Measurements from ENCODE around the gene MAPK8. TPM values are rescaled to one million over a fixed set of nuclear protein-coding genes. Genes with fewer than 3 reads are reported as not detected.

Gene MAPK8
- total RNA-seq, 1 experiment from 2014 or later, result 52.9 TPM

- TF ChIP-seq ARID4B (CRISPR knock-in tag; IDR thresholded peaks at IDR 0.05; ENCODE audit: borderline replicate concordance) (no peak), NR2C2 (CRISPR knock-in tag; IDR thresholded peaks at IDR 0.05) (no peak), EMX1 (CRISPR knock-in tag; IDR thresholded peaks at IDR 0.05) (no peak), STAT6 (CRISPR knock-in tag; conservative IDR thresholded peaks at IDR 0.05; ENCODE audit: low read depth) (no peak), CDX4 (CRISPR knock-in tag; IDR thresholded peaks at IDR 0.05; ENCODE audit: borderline replicate concordance) (no peak)
Measured at GRCh38 chr10:48455392-48456151, 149.1 kb downstream of the MAPK8 start (continued).

- no peak overlapping the region for H3K4me3 Mint-ChIP-seq
- H3K4me1 Mint-ChIP-seq, result peaks cover 13% of the 10 kb centered on the region; the same call in 1 of the 2 replicates
- H3K36me3 Mint-ChIP-seq, result peaks cover 3% of the 10 kb centered on the region
- DNase-seq (ENCODE audit: low spot score) (no peak), ATAC-seq (peak; percentile 23)
- ChIA-PET CTCF (interaction anchor here (1.2 to 5.0 kb wide), 4 partner anchors 11 to 200 kb away, joined by 3 to 55 read pairs (median 6); no protein-coding TSS in a partner anchor), POLR2A (interaction anchor here (1.5 kb wide), 1 partner anchor 9 kb away, joined by 3 read pairs; no protein-coding TSS in a partner anchor)
- H3K27ac Mint-ChIP-seq, result no peak overlapping the region
- peaks cover 5% of the 10 kb centered on the region; the same call in 1 of the 2 replicates for H3K9me3 Mint-ChIP-seq
- TF ChIP-seq E2F1 (CRISPR knock-in tag; IDR thresholded peaks at IDR 0.05) (no peak), IRF1 (CRISPR knock-in tag; IDR thresholded peaks at IDR 0.05) (no peak), ZNF671 (CRISPR knock-in tag; IDR thresholded peaks at IDR 0.05) (no peak), ZNF121 (CRISPR knock-in tag; IDR thresholded peaks at IDR 0.05) (peak; percentile 70; the same call in 1 of the 2 replicates)
- no peaks in the 10 kb centered on the region for H3K27me3 Mint-ChIP-seq (ENCODE audit: low read depth)
Measured at GRCh38 chr10:48456361-48456804, 149.9 kb downstream of the MAPK8 start.
